Measurements from ENCODE around the gene PSMA7.
A peak's percentile ranks its signal among the peaks of the same experiment; 100 is the strongest.

Gene PSMA7

DNA sequence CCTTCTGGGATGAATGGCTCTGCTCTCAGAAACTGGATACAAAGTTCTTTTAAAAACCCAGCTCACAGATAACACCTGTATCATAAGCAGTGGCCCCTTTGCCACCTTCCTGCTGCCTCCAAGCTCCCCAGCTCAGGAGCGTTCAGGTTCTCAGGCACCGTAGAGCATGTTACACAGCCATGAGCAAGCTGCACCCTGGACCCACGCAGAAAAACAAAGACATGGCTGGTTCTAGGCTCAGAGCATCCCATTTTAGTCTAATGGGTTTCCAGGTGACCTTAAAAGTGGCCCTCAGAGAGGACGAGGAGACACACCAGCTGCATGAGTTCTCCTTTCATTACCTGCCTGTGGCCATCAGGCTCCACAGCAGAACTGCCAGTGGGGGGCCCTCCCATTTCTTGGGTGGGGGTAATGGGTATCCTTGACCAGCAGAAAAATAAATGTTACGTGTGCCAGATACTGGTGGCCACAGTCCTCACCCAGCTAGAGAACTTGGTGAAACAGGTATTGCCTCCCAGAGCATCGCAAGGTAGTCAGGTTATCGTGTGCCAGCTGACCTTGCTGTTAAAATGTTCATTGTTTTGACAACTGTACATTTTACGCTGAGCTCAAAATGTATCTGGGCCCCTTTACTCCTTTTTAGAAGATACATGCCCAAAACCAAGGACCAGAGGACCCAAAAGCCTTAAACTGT, 7.5 kb downstream of the PSMA7 start:
- DNase-seq, result no peak

DNA sequence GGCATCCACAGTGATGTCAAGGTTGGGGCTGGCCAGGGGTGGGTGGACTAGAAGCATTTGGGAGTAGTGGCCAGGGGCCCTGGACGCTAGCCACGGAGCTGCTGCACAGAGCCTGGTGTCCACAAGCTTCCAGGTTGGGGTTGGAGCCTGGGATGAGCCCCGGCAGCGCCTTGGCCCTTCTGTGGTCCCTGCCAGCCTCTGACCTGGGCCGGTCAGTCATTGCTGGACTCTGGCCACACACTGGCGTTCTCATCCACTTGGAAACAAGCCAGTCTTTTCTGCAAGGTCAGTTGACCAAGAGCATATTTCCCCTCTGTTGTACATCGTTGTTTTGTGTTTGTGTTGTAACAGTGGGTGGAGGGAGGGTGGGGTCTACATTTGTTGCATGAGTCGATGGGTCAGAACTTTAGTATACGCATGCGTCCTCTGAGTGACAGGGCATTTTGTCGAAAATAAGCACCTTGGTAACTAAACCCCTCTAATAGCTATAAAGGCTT, 8.4 kb downstream of the PSMA7 start:
- DNase-seq, result no peak

- DNase-seq, result no peak
These were observed 9.3 kb downstream of the PSMA7 start for GRCh38 chr20:62133864-62134263.

DNA sequence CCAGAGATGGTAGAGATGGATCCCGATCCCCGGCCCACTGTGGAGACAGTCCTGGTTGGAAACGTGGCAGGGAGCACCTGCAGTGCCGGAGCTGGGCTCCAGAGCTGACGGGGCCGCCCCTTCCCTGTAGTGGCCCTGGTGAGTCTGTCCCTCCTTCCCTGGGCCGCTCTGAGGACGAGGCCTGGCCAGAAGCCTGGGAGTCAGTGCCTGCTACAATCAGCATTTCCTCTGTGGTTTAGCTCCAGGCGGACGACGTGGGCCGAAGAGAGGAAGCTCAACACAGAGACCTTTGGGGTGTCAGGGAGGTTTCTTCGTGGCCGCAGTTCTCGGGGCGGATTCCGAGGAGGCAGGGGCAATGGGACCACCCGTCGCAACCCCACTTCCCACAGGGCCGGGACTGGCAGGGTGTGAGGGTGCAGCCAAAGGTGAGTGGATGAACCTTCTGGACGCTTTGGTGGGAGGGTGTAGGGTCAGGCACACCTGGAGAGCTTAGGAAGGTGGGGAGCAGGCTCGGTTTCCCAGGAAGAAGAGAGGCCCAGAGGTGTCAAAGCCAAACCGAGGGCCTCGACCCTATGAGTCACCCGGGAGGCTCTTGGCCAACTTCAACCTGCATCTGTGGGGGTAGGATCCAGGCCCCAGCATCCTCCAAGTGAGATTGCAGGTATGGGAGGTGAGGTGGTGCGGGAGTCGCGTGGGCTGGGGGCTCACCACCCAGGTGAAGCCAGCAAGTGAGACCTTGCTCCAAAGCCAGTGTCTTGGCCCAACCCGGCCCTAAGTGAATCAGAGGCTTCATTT, 9.9 kb downstream of the PSMA7 start:
- no peak for DNase-seq

- no peak for DNase-seq
These were observed 10.8 kb downstream of the PSMA7 start for GRCh38 chr20:62132421-62132820.

- no peak for DNase-seq
These were observed 11.5 kb downstream of the PSMA7 start for GRCh38 chr20:62131560-62132320.

DNA sequence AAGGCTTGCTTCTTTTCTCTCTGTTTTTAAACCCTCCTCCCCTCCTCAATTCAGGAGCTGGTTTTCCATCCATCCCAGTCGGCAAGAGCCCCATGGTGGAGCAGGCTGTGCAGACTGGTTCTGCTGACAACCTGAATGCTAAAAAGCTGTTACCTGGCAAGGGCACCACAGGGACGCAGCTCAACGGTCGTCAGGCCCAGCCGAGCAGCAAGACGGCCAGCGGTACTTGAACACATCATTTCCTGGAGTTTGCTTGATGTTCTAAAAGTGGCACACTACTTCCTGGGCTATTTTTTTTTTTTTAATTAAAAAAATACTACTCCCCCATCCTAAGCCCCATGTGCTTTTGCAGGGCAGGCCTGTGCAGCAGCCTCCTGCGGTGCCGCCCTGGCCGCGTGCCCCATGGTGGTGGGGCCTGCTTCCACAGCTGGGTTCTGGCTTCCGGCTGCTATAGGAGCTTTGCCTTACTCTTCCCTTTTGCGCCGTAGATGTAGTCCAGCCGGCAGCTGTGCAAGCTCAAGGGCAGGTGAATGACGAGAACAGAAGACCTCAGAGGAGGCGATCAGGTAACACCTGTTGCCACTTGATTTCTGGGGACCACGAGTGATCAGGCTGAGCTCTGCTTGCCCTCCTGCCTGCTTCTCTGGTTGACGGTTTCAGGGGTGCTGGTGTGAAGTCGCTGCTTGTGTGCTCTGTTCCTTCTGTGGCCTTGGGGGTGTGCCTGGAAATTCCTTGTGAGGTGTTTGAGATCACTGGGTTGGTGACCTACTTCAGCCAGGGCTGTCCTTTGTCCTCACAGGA, 13.3 kb downstream of the PSMA7 start:
- no peak for DNase-seq

- no peak for DNase-seq
These were observed 14.7 kb downstream of the PSMA7 start for GRCh38 chr20:62128502-62128901.

DNA sequence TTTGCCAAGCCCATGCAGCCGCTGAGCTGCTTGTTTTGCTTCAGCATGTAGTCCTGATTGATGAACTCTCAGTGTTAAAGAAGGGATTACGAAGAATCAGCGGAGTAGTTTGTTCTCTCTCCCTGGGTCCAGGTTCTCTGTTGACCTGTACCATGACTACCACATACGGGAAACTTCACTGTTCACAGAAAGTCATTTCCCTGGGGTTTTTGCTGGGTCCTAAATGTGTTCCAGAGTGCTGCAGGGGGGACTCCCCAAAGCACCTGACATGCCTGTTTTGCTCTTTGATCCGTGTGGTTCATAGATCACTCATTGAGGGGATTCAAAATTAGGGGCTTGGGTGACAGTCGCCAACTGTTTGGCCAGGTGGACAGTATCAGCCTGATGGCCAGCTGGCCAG, 15.4 kb downstream of the PSMA7 start:
- DNase-seq, result no peak

DNA sequence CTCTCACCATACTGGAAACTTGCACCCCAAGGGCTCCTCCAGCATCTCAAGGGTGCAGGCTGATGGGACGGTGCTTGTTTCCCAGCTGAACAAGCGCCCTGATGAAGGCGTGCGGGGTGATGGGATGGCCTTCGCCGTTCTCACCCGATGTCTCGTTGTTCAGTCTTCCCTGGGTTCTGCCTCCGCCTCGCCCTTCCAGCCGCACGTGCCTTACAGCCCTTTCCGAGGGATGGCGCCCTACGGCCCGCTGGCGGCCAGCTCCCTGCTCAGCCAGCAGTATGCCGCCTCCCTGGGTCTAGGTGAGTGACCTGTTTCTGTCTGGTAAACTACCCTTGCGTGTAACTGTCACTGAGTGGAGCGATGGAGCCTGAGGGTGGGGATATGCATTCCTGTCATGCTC, 17.1 kb downstream of the PSMA7 start:
- no peak for DNase-seq

DNA sequence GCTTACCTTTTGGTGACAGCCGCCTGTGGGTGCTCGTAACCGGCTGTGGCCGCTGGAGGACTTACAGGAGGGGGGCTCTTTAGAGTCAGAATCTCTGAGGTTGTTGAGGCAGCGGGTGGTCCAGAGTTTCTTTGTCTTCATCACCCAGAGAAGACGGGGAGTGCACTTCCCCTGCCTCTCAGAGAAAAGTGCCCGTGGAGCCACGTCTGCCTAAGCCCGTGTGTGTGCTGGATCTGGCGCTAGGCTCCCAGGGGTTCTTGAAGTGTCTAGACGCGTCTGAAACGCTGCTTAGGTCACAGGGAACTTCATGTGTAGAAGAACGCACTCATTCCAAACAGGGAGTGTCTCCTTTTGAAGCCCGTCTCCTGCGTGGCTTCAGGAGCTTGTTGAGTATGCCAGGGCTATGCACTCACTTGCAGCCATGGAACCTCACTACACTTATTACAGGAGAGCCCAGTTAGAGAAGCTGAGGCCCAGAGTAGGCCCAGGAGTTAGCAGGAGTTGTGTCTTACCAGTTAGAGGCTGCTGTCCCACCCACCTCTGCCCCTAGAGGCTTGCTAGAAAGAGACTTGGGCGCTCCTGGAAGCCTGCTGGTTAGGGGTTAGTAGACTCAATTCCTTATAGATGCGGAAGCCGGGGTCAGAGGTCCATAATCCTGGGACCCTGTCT, 19.6 kb downstream of the PSMA7 start:
- DNase-seq, result no peak

DNA sequence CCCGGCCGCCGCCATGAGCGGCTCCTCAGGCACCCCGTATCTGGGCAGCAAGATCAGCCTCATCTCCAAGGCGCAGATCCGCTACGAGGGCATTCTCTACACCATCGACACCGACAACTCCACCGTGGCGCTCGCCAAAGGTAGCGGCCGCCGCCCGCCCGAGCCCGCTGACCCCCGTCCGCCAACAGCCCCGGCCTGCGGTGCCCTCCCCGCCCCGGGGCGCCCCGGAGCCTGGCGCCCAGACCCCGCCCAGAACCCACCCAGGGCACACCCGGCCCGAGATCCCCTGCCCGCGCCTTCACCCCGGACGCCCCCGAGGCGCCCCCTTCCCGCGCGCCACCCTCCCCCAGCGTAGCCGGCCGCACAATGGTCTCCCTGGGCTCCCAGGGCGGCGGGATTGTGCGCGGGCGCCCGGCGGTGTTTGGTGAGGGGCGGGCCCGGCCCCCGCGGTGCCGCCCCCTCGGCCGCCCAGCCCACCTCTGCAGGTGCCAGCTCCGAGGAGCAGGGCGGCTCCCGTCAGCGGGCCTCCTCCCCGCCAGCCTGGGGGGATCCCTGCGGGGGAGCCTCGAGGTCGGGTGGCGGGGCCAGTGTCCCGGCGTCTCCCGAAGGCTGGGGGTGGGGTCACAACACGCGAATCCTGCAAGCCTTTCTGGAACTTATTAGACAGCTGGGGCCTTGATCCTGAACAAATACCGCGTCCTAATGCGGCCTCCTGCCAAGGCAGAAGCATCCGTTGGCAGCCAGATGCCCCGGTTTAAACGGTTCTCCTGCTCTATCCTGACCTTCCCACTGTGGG, 20.3 kb downstream of the PSMA7 start:
- peak; percentile 40 for DNase-seq

- DNase-seq, result peak; percentile 96
These were observed 21.2 kb downstream of the PSMA7 start, which contains the start of gene LSM14B for GRCh38 chr20:62121776-62122653. LSM14B (plus strand) TSS chr20:62122475; CDS start chr20:62122667, 192 bp downstream.

DNA sequence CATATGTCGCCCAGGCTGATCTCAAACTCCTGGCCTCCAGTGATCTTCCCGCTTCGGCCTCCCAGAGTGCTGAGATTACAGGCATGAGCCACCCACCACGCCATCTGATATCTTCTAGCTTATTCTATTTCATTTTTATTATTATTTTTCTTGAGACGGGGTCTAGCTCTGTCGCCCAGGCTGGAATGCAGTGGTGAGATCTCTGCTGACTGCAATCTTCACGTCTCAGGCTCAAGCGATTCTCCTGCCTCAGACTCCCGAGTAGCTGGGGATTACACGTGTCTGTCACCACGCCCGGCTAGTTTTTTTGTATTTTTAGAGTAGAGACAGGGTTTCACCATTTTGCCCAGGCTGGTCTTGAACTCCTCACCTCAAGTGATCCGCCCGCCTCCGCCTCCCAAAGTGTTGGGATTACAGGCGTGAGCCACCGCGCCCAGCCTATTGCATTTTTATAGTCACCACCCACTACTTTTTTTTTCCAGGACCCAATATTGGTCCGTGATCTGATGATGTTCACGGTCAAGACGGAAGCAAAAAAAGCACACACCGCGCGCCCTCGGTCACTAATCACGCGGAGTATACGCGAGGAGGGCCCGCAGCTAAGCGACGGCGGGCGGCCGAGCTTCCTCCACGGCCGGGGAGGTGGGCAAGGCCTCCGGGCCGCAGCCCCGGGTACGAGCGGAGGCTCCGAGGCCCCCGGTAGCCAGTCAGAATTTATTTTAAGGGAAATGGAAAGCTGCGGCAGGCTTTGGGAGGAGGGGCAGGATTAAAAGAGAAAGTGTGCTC, 22.0 kb downstream of the PSMA7 start:
- no peak for DNase-seq

DNA sequence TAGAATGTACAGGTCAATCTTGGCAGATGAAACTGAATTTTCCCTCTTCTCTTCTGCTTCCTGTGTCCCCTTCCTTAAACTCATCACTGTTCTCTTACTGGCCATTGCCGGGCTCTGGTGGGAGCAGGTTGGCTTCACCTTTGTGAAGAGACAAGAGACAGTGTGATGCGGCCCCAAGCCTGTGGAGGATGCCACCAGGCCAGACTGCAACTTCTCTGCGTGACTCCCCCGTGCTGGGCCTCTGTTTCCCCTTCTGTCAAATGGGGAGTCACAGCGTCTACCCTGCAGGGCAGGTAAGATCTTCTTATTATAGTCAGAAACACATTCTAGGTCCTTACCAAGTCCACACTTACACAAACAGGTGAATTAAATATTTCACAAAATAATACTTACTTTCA, 22.8 kb downstream of the PSMA7 start:
- no peak for DNase-seq

- DNase-seq, result no peak
These were observed 23.4 kb downstream of the PSMA7 start for GRCh38 chr20:62119591-62120364.

GRCh38 chr20:62119115-62119514, 24.1 kb downstream of the PSMA7 start:
- DNase-seq, result no peak
